Endodermal cell (in vitro differentiated cells): ENCODE results near the gene OR6B3. TPM values are rescaled to one million over a fixed set of nuclear protein-coding genes. Genes with fewer than 3 reads are reported as not detected.

Experiments
- DNase-seq: peaks from one replicate; pipeline ENCODE4 v3.0.0-alpha.2; 2017
- H3K27ac ChIP-seq: 2 replicates; pipeline ENCODE4 v1.5.1; 2013; ENCODE audit warnings: mild to moderate bottlenecking, low read depth, low read length, moderate library complexity
- H3K27me3 ChIP-seq: 2 replicates; pipeline ENCODE4 v1.6.1; 2013; ENCODE audit warnings: mild to moderate bottlenecking, low read length, moderate library complexity; ENCODE audit not compliant: insufficient read depth, control insufficient read depth, poor library complexity, severe bottlenecking
- H3K36me3 ChIP-seq: 2 replicates; pipeline ENCODE4 v1.7.0; 2013; ENCODE audit warnings: mild to moderate bottlenecking, low read length, moderate library complexity; ENCODE audit not compliant: control insufficient read depth, insufficient read depth
- H3K4me1 ChIP-seq: one replicate; pipeline ENCODE4 v1.7.0; 2013; ENCODE audit warnings: low read length; ENCODE audit not compliant: control insufficient read depth, insufficient read depth
- H3K4me3 ChIP-seq: 2 replicates; pipeline ENCODE4 v1.5.1; 2013; ENCODE audit warnings: mild to moderate bottlenecking, low read length, moderate library complexity
- H3K9ac ChIP-seq: 2 replicates; pipeline ENCODE4 v1.6.1; 2013; ENCODE audit warnings: mild to moderate bottlenecking, low read length, moderate library complexity; ENCODE audit not compliant: poor library complexity, severe bottlenecking; ENCODE audit errors: extremely low read depth
- H3K9me3 ChIP-seq: 2 replicates; pipeline ENCODE4 v1.6.1; 2013; ENCODE audit warnings: mild to moderate bottlenecking, low read length, moderate library complexity; ENCODE audit not compliant: control insufficient read depth
- H3K27ac Mint-ChIP-seq: 2 replicates; pipeline ENCODE4 v1.8.0; 2020; ENCODE audit warnings: mixed read lengths
- H3K27me3 Mint-ChIP-seq: 2 replicates; pipeline ENCODE4 v1.8.0; 2021; ENCODE audit warnings: mild to moderate bottlenecking, mixed read lengths; ENCODE audit not compliant: insufficient read depth
- H3K36me3 Mint-ChIP-seq: 2 replicates; pipeline ENCODE4 v1.8.0; 2020; ENCODE audit warnings: low read depth, mixed read lengths
- H3K4me1 Mint-ChIP-seq: 2 replicates; pipeline ENCODE4 v1.8.0; 2020; ENCODE audit warnings: mixed read lengths
- H3K4me3 Mint-ChIP-seq: 2 replicates; pipeline ENCODE4 v1.8.0; 2020; ENCODE audit warnings: mild to moderate bottlenecking, moderate library complexity, mixed read lengths
- H3K9me3 Mint-ChIP-seq: 2 replicates; pipeline ENCODE4 v1.8.0; 2020; ENCODE audit warnings: mild to moderate bottlenecking, mixed read lengths
- WGBS, 2 experiments: methylation state at CpG; one replicate each; pipeline versions ENCODE4 v1.1.5 to v1.1.7; 2013; ENCODE audit warnings: missing lambda C conversion rate in 2 of 2, mixed read lengths in 1 of 2; ENCODE audit not compliant: insufficient coverage in 1 of 2, insufficient read length in 1 of 2; 5-methylcytosine and 5-hydroxymethylcytosine counted together
- total RNA-seq, 2 donors: library from RNA; stranded (reverse); fragmentation: NEBNext Ultra II Directional in 1 of 2; extraction: Animal tissue kit (Norgen Biotek cat#: 25700) in 1 of 2; gene quantifications; 2 replicates in 1 of 2; 3 replicates in 1 of 2; pipeline ENCODE4 v1.2.1, GENCODE V29; 2021
- TF ChIP-seq, protein P1 (sequence below): fragments of 200-600 bp; sonication (generic); conservative IDR thresholded peaks from 2 replicates; pipeline ENCODE4 v1.5.0; 2021; ENCODE audit warnings: antibody characterized with exemption, mild to moderate bottlenecking

Gene OR6B3
- total RNA-seq, 2 donors from 2014 or later = not detected

DNA sequence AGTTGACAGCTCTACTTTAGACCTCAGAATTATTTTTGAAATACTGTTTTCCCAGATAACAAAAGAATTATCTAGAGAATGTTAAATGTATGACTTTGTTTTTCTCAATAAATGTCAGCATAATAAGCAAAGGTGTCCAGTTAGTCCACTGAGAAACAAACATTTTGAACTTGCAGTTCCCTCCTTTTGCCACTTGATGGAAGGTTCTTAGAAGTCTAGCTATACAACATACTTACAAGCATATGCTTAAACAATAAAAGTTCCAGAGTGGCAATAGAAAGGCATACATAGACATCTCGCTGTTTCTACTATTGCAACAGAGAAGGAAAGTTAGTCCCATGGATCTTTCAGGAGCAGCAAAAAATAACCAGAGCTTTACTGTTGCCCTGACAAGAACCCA is 40.0 kb downstream of the OR6B3 start:
- no peak overlapping the region for H3K4me3 Mint-ChIP-seq
- H3K36me3 Mint-ChIP-seq = peaks cover 72% of the 10 kb centered on the region

DNA sequence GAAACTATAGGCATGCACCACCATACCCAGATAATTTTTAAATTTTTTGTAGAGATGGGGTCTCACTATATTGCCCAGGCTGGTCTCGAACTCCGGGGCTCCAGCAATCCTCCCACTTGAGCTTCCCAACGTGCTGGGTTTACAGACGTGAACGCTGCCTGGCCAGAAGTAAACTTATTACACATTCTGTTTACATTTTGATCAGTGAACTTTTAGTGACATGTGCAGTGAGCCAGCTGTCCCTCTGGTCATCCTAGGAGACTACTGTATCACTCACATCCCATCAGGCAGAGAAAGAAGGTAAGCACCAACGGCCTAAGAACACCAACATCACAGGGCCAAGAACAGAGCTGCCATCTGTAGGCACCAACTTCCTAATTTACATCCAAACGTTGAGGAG is 50.3 kb downstream of the OR6B3 start:
- Histone ChIP-seq H3K27ac (no peak overlapping the region), H3K4me1 (no peaks in the 10 kb centered on the region), H3K36me3 (peaks cover 80% of the 10 kb centered on the region), H3K27me3 (no peaks in the 10 kb centered on the region), H3K9me3 (no peaks in the 10 kb centered on the region), H3K9ac (no peak overlapping the region), H3K4me3 (no peak overlapping the region)
- 94 to 100% methylated on average over 3 to 7 of the region's 7 CpGs for WGBS, 2 experiments
- no peak for DNase-seq
- Mint-ChIP-seq H3K9me3 (no peaks in the 10 kb centered on the region), H3K27ac (no peak overlapping the region), H3K36me3 (peaks cover 63% of the 10 kb centered on the region), H3K4me1 (no peaks in the 10 kb centered on the region), H3K27me3 (no peaks in the 10 kb centered on the region), H3K4me3 (no peak overlapping the region)
- TF ChIP-seq, protein P1, sequence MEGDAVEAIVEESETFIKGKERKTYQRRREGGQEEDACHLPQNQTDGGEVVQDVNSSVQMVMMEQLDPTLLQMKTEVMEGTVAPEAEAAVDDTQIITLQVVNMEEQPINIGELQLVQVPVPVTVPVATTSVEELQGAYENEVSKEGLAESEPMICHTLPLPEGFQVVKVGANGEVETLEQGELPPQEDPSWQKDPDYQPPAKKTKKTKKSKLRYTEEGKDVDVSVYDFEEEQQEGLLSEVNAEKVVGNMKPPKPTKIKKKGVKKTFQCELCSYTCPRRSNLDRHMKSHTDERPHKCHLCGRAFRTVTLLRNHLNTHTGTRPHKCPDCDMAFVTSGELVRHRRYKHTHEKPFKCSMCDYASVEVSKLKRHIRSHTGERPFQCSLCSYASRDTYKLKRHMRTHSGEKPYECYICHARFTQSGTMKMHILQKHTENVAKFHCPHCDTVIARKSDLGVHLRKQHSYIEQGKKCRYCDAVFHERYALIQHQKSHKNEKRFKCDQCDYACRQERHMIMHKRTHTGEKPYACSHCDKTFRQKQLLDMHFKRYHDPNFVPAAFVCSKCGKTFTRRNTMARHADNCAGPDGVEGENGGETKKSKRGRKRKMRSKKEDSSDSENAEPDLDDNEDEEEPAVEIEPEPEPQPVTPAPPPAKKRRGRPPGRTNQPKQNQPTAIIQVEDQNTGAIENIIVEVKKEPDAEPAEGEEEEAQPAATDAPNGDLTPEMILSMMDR = no peak

More for the DNA sequence above, 40.0 kb downstream of the OR6B3 start:
- H3K4me1 Mint-ChIP-seq = no peaks in the 10 kb centered on the region
- H3K9me3 ChIP-seq = no peaks in the 10 kb centered on the region
- TF ChIP-seq, protein P1 = peak; percentile 54
- H3K9ac ChIP-seq = no peak overlapping the region
- H3K27ac Mint-ChIP-seq = no peak overlapping the region
- H3K36me3 ChIP-seq = peaks cover 78% of the 10 kb centered on the region
- H3K4me1 ChIP-seq = no peaks in the 10 kb centered on the region
- H3K9me3 Mint-ChIP-seq = no peaks in the 10 kb centered on the region
- H3K27me3 Mint-ChIP-seq = no peaks in the 10 kb centered on the region
- H3K27me3 ChIP-seq = no peaks in the 10 kb centered on the region
- no peak for DNase-seq
- H3K4me3 ChIP-seq = no peak overlapping the region
- H3K27ac ChIP-seq = no peak overlapping the region
- 88 to 89% methylated on average over 1 of the region's 1 CpG for WGBS, 2 experiments

DNA sequence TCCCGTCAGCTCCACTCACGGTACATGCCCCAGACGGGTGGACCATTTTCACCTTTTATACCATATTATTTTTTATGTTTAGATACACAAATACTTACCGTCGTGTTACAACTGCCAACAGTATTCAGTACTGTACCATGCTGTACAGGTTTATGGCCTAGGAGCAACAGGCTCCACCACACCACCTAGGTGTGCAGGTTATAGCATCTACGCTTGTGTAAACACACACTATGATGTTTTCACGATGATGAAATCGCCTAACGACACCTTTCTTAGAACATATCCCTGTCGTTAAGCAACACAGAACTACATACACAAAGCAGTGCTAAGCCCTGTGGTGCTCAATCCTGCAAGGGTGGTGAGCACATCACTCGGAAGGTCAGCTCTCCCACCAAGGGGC is 52.6 kb downstream of the OR6B3 start:
- Mint-ChIP-seq H3K27ac (no peak overlapping the region), H3K9me3 (no peaks in the 10 kb centered on the region), H3K4me3 (no peak overlapping the region), H3K4me1 (no peaks in the 10 kb centered on the region), H3K27me3 (no peaks in the 10 kb centered on the region), H3K36me3 (peaks cover 62% of the 10 kb centered on the region)
- DNase-seq = no peak
- Histone ChIP-seq H3K27ac (no peak overlapping the region), H3K36me3 (peaks cover 70% of the 10 kb centered on the region), H3K4me1 (no peaks in the 10 kb centered on the region), H3K9me3 (no peaks in the 10 kb centered on the region), H3K9ac (no peak overlapping the region), H3K27me3 (no peaks in the 10 kb centered on the region), H3K4me3 (no peak overlapping the region)
- TF ChIP-seq, protein P1 = no peak
- 94 to 96% methylated on average over 6 to 11 of the region's 11 CpGs for WGBS, 2 experiments
